Activated CD8-positive, alpha-beta memory T cell treated with anti-CD3 and anti-CD28 coated beads, Interleukin-2, amount 50 U/mL, for 1 hour (primary cell): ENCODE measurements around the gene TRIM16.
"Not testable (repeated sequence)": the region's sequence is repeated elsewhere in the genome, so short reads cannot be mapped to it uniquely, and the experiment has no call there.

Source experiments
- DNase-seq: peaks from one replicate; pipeline ENCODE4 v3.0.0-alpha.2; 2020; ENCODE audit errors: extremely low read depth

TRIM16 gene

DNA sequence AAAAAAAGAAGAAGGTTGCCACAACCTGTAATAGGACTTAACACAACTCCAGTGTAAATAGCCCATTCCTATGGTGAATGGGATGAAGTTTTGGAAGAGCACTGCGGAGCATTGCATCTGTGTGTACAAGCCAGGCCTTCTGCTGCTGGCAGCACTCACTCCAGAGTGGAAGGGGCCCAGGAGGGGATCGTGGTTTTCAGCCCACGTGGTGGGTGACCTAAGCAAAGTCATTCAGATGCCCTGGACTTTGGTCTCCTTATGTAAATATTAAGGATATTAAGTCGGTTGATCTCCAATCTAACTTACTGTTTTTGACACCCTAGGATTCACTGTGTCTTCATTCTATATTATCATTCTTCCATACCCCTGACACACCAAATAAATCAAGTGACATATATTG is 67.3 kb downstream of the TRIM16 start:
- DNase-seq: not testable (repeated sequence)

DNA sequence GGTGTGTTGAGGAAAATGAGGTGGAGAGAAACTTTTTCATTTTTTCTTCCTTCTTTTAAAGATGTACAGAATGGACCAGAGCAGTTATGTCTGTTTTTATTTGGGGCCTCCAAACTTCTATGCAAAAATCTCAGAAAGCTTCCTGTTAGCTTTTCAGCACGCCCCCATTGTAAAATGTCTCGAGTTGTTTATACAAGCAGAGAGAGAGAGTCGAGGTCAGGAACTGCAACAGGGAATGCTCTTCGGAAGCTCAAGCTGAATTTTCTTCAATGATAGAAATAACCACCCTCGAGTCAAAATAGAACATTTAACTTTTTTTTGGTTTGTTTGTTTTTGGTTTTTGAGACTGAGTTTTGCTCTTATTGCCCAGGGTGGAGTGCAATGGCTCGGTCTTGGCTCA is 68.3 kb downstream of the TRIM16 start:
- DNase-seq: not testable (repeated sequence)

DNA sequence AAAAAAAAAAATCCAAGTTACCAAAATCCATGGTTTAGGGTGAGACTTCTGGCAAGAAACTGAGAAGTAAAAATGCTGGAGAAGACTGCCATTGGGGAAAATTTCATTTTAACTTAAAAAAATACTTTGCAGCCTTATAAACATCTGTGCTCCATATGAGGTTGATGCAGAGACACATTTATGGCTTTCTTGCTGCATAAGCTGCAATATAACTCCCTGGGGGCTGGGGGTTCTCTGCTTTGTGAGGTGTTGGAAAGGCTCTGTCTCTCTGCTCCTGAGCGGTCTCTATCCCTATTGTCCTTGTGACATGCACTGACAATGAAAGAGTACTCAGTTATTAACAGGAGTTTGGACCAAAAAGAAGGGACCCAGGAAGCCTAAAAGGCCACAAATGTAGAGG is 71.0 kb downstream of the TRIM16 start:
- not testable (repeated sequence) for DNase-seq

DNA sequence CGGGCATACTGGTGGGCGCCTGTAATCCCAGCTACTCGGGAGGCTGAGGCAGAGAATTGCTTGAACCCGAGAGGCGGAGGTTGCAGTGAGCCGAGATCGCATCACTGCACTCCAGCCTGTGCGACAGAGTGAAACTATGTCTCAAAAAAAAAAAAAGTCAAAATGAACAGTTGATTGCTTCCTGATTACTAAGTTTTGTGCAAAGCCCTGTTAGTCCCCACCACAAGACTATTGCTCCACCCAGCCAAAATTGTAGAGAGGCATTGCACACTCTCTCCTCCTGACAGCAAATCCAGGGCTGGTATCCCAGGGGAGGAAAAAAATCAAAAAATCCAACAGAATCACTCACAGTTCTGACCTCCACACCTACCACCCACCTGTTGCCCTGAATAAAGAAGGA is 91.2 kb downstream of the TRIM16 start:
- not testable (repeated sequence) for DNase-seq

DNA sequence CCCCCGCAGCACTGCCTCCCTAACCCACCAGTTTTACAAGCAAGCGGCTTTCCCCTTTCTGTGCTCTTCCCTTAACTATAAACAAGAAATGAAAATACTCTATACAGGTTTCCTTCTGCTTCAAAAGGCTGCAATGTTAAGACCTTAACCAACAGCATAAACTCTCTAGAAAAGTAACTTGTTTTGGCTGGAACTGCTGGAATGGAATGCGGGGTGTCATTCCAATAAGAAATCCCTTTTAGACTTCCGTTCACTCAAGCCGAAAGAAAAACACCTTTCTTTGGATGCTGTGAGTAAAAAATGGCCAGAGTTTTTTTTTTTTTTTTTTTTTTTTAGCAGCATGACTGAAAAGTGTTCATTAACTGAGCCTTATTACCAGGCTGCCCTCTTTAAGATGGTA is 92.1 kb downstream of the TRIM16 start:
- DNase-seq: not testable (repeated sequence)

DNA sequence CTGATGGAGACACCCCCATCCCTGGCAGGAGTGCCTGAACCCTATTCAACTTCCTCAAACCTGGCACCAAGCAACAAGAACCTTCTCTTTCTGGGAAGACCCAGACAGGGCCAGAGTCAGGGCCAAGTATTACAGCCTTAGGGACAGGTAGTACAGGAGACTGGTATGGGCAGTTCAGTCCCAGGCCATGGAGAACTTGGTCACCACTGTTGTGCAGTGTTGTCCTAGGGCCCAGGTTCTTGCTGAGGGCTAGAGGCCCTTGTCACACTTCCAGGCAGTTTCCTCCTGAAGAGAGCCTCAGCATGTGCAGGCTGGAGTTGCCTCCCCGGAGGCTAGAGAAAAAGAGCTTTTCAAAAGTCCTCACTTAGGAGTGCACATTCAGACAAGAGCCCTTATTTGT is 93.3 kb downstream of the TRIM16 start:
- not testable (repeated sequence) for DNase-seq

DNA sequence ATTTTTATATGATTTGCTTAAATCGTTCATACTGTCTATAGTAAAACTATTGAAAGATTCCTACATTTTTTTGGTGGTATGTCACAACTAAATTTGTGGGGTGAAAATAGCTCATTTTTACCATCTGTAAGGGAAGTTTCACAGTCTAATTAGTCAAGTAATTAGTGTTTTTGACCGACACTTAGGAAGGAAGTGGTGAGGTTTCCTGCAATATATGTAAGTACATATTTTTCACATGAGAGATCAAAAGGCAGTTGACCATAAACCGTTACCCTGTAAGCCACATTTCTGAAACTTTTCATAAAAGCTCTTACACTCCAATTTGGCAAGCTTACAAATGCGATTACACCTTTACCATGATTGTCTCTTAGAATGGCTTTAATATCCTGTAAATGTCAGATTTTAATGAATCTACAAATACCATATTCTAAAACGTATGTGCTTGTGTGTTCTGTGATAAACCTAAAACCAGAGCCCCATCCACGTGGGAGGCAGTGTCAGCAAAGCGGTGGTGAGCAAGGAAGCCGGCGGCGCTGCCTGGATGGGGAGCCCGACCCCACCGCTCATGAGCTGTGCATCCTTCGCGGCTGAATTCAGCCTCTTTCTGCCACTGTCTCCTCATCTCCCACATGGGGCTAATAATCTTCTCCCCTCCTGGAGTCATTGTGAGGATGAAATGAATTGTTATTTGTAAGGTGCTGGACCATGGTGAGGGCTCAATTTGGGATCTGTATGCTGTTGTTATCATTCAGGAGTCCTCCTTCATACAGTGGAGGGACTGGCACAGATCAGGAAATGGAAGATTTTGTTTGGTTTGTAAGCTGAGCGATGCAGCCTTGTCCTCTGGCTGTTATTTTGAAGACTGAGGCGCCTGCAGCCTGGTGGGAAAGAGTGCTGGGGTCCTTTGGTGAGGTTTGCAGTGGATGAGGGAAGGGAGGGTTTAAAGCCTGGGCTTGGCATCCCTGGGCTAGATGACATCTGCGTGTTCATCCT is 94.3 kb downstream of the TRIM16 start:
- DNase-seq: not testable (repeated sequence)

- not testable (repeated sequence) for DNase-seq
Observed at GRCh38 chr17:15588017-15588416, 96.1 kb downstream of the TRIM16 start.

GRCh38 chr17:15583313-15583712 is 100.8 kb downstream of the TRIM16 start:
- DNase-seq: not testable (repeated sequence)

DNA sequence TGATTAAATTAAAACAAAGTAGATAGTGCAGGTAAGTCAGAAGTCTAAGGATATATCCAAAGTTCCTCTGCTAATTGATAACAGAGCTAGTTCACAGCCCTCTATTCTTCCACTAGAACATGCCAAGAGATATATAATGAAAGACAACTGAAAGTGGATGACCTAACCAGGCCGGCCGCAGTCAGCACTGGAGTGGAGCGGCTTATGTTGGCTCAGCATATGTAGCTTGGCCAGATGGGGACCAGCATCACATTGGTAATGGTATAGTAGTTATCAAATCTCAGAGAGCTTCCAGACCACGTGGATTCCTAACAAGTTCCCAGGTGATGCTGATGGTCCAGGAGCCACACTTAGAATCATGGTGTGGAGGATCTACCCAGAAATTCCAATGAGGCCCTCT is 102.6 kb downstream of the TRIM16 start:
- DNase-seq: not testable (repeated sequence)
